Measurements from ENCODE around the gene OR2F1. TPM values are rescaled to one million over a fixed set of nuclear protein-coding genes. Genes with fewer than 3 reads are reported as not detected.

Gene OR2F1
- total and polyA plus RNA-seq, 10 of the 15 experiments (the other 5 are each of a cell fraction or from before 2014, with no cell fraction given) = not detected

- TF ChIP-seq ETV6 (conservative IDR thresholded peaks at IDR 0.05 in 1 of 2, IDR thresholded peaks at IDR 0.05 in 1 of 2; ENCODE audit: borderline replicate concordance in 1 of 2, low read depth in 1 of 2) (no peak), PRDM15 (CRISPR knock-in tag; IDR thresholded peaks at IDR 0.05) (no peak), SREBF1 (IDR thresholded peaks at IDR 0.05; ENCODE audit: low read length) (no peak)
These were observed 45.4 kb downstream of the OR2F1 start, which contains the start of gene OR6B1 (continued) for GRCh38 chr7:144000020-144000419.

- ChIA-PET RAD21 (ENCODE audit: unreplicated experiment) (no interaction called here), SMC1A (ENCODE audit: uncharacterized antibody, unreplicated experiment) (no interaction called here), CTCF (no interaction called here), POLR2A (no interaction called here)
- Histone ChIP-seq H3K4me3 (no peak overlapping the region), H3K79me2 (ENCODE audit: control insufficient read depth, insufficient read depth, low read length) (no peaks in the 10 kb centered on the region), H3K9me3 (replicated peaks; ENCODE audit: control insufficient read depth, insufficient read depth, low read length) (no peaks in the 10 kb centered on the region), H3K4me2 (ENCODE audit: control insufficient read depth, insufficient read depth) (no peak overlapping the region), H3K27me3 (replicated peaks in 1 of 2; ENCODE audit: control insufficient read depth in 2 of 2, insufficient read depth in 2 of 2, low read length in 1 of 2) (no peaks in the 10 kb centered on the region), H3K9ac (ENCODE audit: control insufficient read depth, insufficient read depth, low read length) (no peak overlapping the region), H2AFZ (ENCODE audit: control insufficient read depth, low read depth, low read length) (no peak overlapping the region), H3K4me1 (ENCODE audit: control insufficient read depth, insufficient read depth, low read length) (no peaks in the 10 kb centered on the region), H3K36me3 (ENCODE audit: control insufficient read depth in 2 of 2, insufficient read depth in 2 of 2, low read length in 1 of 2) (no peaks in the 10 kb centered on the region), H4K20me1 (ENCODE audit: control insufficient read depth, insufficient read depth) (no peaks in the 10 kb centered on the region), H3K27ac (ENCODE audit: control insufficient read depth, insufficient read depth) (no peak overlapping the region)
- DNase-seq (ENCODE audit: low read depth, low spot score) (no peak), ATAC-seq (no peak), FAIRE-seq (no peak)
- in situ Hi-C loops (cut with MboI) = no loop called here
- intact Hi-C loops (cut with micrococcal nuclease; ENCODE audit: unreplicated experiment) = no loop called here
- WGBS (ENCODE audit: insufficient coverage, insufficient replicate concordance, low lambda C conversion rate, missing lambda C conversion rate) = 18% methylated on average over 3 of the region's 3 CpGs
- BruUV-seq (replicated peaks) = no TSS peak
- TF ChIP-seq ASH2L (IDR thresholded peaks at IDR 0.05; ENCODE audit: borderline replicate concordance, low read depth) (no peak), E2F4 (IDR thresholded peaks at IDR 0.05; ENCODE audit: low read depth, low read length) (no peak), NRF1 (conservative IDR thresholded peaks at IDR 0.05; ENCODE audit: low read depth, low read length) (no peak), ZNF24 (IDR thresholded peaks at IDR 0.05) (no peak), SUPT20H (IDR thresholded peaks at IDR 0.05; ENCODE audit: borderline replicate concordance, control insufficient read depth, low read depth, low read length) (no peak), ZNF384 (IDR thresholded peaks at IDR 0.05; ENCODE audit: borderline replicate concordance, low read depth, low read length) (no peak), ZNF217 (IDR thresholded peaks at IDR 0.05) (no peak), STAT3 (IDR thresholded peaks at IDR 0.05; ENCODE audit: low read depth, low read length) (no peak), REST (IDR thresholded peaks at IDR 0.05; ENCODE audit: low read depth, low read length) (no peak), BCL11A (IDR thresholded peaks at IDR 0.05; ENCODE audit: low read depth, low read length) (no peak), KAT2A (conservative IDR thresholded peaks at IDR 0.05; ENCODE audit: control insufficient read depth, low read depth, low read length) (no peak)
These were observed 46.9 kb downstream of the OR2F1 start for GRCh38 chr7:144001543-144001942.
